WTC11 (cell line): ENCODE measurements around the gene PPARA.

ENCODE experiments used
- AFF4 ChIP-seq: sonication (generic); formaldehyde crosslinking; IDR thresholded peaks from 2 replicates; pipeline ENCODE4 v1.8.1; 2023; ENCODE audit warnings: mild to moderate bottlenecking, missing genetic modification reagents, borderline replicate concordance
- AR ChIP-seq: fragments of 250-450 bp; sonication (Bioruptor Pico); IDR thresholded peaks from 2 replicates; pipeline ENCODE4 v1.9.0; 2021; ENCODE audit warnings: mild to moderate bottlenecking
- CREB1 ChIP-seq: sonication (generic); formaldehyde crosslinking; IDR thresholded peaks from 2 replicates; pipeline ENCODE4 v1.8.0; 2023; ENCODE audit warnings: mild to moderate bottlenecking, missing genetic modification reagents
- CTCF ChIP-seq: fragments of 200-600 bp; IDR thresholded peaks from 2 replicates; pipeline ENCODE4 v1.8.0; 2022; ENCODE audit warnings: antibody characterized with exemption
- HMGA2 ChIP-seq: fragments of 250-450 bp; sonication (Bioruptor Pico); IDR thresholded peaks from 2 replicates; pipeline ENCODE4 v1.4.0; 2021; ENCODE audit warnings: mild to moderate bottlenecking, moderate library complexity
- MLX ChIP-seq: sonication (generic); formaldehyde crosslinking; IDR thresholded peaks from 2 replicates; pipeline ENCODE4 v1.8.1; 2023; ENCODE audit warnings: mild to moderate bottlenecking, missing genetic modification reagents, moderate library complexity
- MYBL2 ChIP-seq: sonication (generic); formaldehyde crosslinking; IDR thresholded peaks from 2 replicates; pipeline ENCODE4 v1.8.1; 2023; ENCODE audit warnings: mild to moderate bottlenecking, moderate library complexity, missing genetic modification reagents
- NFATC4 ChIP-seq: fragments of 250-450 bp; sonication (Bioruptor Pico); IDR thresholded peaks from 2 replicates; pipeline ENCODE4 v1.9.0; 2021; ENCODE audit warnings: mild to moderate bottlenecking
- PREB ChIP-seq: sonication (generic); formaldehyde crosslinking; IDR thresholded peaks from 2 replicates; pipeline ENCODE4 v1.8.1; 2022; ENCODE audit warnings: mild to moderate bottlenecking, missing genetic modification reagents, moderate library complexity, borderline replicate concordance
- USF2 ChIP-seq: sonication (generic); formaldehyde crosslinking; IDR thresholded peaks from 2 replicates; pipeline ENCODE4 v1.8.1; 2023; ENCODE audit warnings: mild to moderate bottlenecking, missing genetic modification reagents, moderate library complexity
- ZBTB43 ChIP-seq: sonication (generic); formaldehyde crosslinking; IDR thresholded peaks from 2 replicates; pipeline ENCODE4 v1.8.1; 2023; ENCODE audit warnings: mild to moderate bottlenecking, missing genetic modification reagents
- ZNF317 ChIP-seq: sonication (generic); formaldehyde crosslinking; IDR thresholded peaks from 2 replicates; pipeline ENCODE4 v1.8.1; 2023; ENCODE audit warnings: low read depth, mild to moderate bottlenecking, moderate library complexity, missing genetic modification reagents, borderline replicate concordance

GRCh38 chr22:46171940-46172339 is 21.6 kb downstream of the PPARA start:
- no peak for TF ChIP-seq CREB1 (CRISPR knock-in tag)
- TF ChIP-seq CTCF = no peak
- TF ChIP-seq ZNF317 (CRISPR knock-in tag) = no peak
- TF ChIP-seq PREB (CRISPR knock-in tag) = no peak
- TF ChIP-seq AR (CRISPR knock-in tag) = no peak
- TF ChIP-seq USF2 = no peak
- TF ChIP-seq HMGA2 = no peak
- no peak for TF ChIP-seq MLX (CRISPR knock-in tag)
- TF ChIP-seq AFF4 = no peak
- TF ChIP-seq MYBL2 (CRISPR knock-in tag) = no peak
- TF ChIP-seq ZBTB43 (CRISPR knock-in tag) = no peak
- TF ChIP-seq NFATC4 (CRISPR knock-in tag) = no peak
